BE2C (cell line): ENCODE measurements around the gene PRAF2.

Experiments used
- DNase-seq: peaks from one replicate; pipeline ENCODE4 v3.0.0-alpha.2; 2020
- H3K27me3 ChIP-seq: fragments of 250-450 bp; sonication (Bioruptor Pico); 2 replicates; pipeline ENCODE4 v1.5.1; 2020; ENCODE audit warnings: mild to moderate bottlenecking
- H3K36me3 ChIP-seq: fragments of 250-450 bp; sonication (Bioruptor Pico); 2 replicates; pipeline ENCODE4 v1.5.1; 2020; ENCODE audit warnings: mild to moderate bottlenecking
- H3K4me1 ChIP-seq: fragments of 250-450 bp; sonication (Bioruptor Pico); 2 replicates; pipeline ENCODE4 v1.5.1; 2020
- H3K4me3 ChIP-seq: 2 replicates; pipeline ENCODE4 v1.5.1; 2011; ENCODE audit warnings: low read depth, low read length
- H3K9me3 ChIP-seq: fragments of 250-450 bp; sonication (Bioruptor Pico); 2 replicates; pipeline ENCODE4 v1.5.1; 2020
- CTCF ChIP-seq: IDR thresholded peaks from 2 replicates; pipeline ENCODE4 v1.5.1; 2012; ENCODE audit warnings: mild to moderate bottlenecking, low read depth, low read length

PRAF2 gene

GRCh38 chrX:49079489-49080428 is 6.0 kb upstream of the PRAF2 start, which contains the start of gene WDR45:
TSS of gene WDR45 (minus strand) at chrX:49079887. CDS start at chrX:49078095, 1,792 bp downstream.
- DNase-seq = peak; percentile 61
- Histone ChIP-seq H3K4me1 (no peaks in the 10 kb centered on the region), H3K36me3 (no peaks in the 10 kb centered on the region), H3K4me3 (peak within 1 kb of the TSS; percentile 66), H3K27me3 (no peaks in the 10 kb centered on the region), H3K9me3 (no peaks in the 10 kb centered on the region)
- TF ChIP-seq CTCF = no peak

GRCh38 chrX:49077941-49078340 is 4.1 kb upstream of the PRAF2 start:
- no peaks in the 10 kb centered on the region for H3K9me3 ChIP-seq
- no peaks in the 10 kb centered on the region for H3K27me3 ChIP-seq
- no peaks in the 10 kb centered on the region for H3K4me1 ChIP-seq
- no peaks in the 10 kb centered on the region for H3K36me3 ChIP-seq
- H3K4me3 ChIP-seq = no peak overlapping the region
- TF ChIP-seq CTCF = no peak
- DNase-seq = no peak

GRCh38 chrX:49075347-49075746 is 1.5 kb upstream of the PRAF2 start:
- 0 out of 2 replicates have a peak, but pooled peaks have one; percentile 6 for TF ChIP-seq CTCF
- Histone ChIP-seq H3K27me3 (no peaks in the 10 kb centered on the region), H3K9me3 (no peaks in the 10 kb centered on the region), H3K4me3 (no peak overlapping the region), H3K36me3 (no peaks in the 10 kb centered on the region; the same call in 1 of the 2 replicates), H3K4me1 (no peaks in the 10 kb centered on the region)
- no peak for DNase-seq

- Histone ChIP-seq H3K4me3 (peak overlapping the region; percentile 76), H3K4me1 (no peaks in the 10 kb centered on the region), H3K36me3 (no peaks in the 10 kb centered on the region; the same call in 1 of the 2 replicates), H3K9me3 (no peaks in the 10 kb centered on the region), H3K27me3 (no peaks in the 10 kb centered on the region)
- no peak for TF ChIP-seq CTCF
- no peak for DNase-seq
These were observed 1.1 kb downstream of the PRAF2 start for GRCh38 chrX:49072712-49073095.

- Histone ChIP-seq H3K36me3 (no peaks in the 10 kb centered on the region; the same call in 1 of the 2 replicates), H3K27me3 (no peaks in the 10 kb centered on the region), H3K4me3 (peak overlapping the region; percentile 76), H3K4me1 (no peaks in the 10 kb centered on the region), H3K9me3 (no peaks in the 10 kb centered on the region)
- TF ChIP-seq CTCF = no peak
- no peak for DNase-seq
These were observed 1.7 kb downstream of the PRAF2 start for GRCh38 chrX:49071877-49072711.
